HFFc6 (cell line): Measurements from ENCODE around the gene RBM7. TPM values are rescaled to one million over a fixed set of nuclear protein-coding genes. Genes with fewer than 3 reads are reported as not detected.

Experiments used
- DNase-seq: peaks from one replicate; pipeline ENCODE4 v3.0.0-alpha.2; 2018
- H3K27ac Mint-ChIP-seq: 2 replicates; pipeline ENCODE4 v1.8.0; 2020; ENCODE audit warnings: mild to moderate bottlenecking, mixed read lengths
- H3K27me3 Mint-ChIP-seq: 2 replicates; pipeline ENCODE4 v1.8.0; 2021; ENCODE audit warnings: mild to moderate bottlenecking, moderate library complexity, mixed read lengths; ENCODE audit not compliant: insufficient read depth
- H3K36me3 Mint-ChIP-seq: 2 replicates; pipeline ENCODE4 v1.8.0; 2021; ENCODE audit warnings: low read depth, mixed read lengths
- H3K4me1 Mint-ChIP-seq: 2 replicates; pipeline ENCODE4 v1.8.0; 2020; ENCODE audit warnings: low read depth, mixed read lengths
- H3K4me3 Mint-ChIP-seq: 2 replicates; pipeline ENCODE4 v1.8.0; 2020; ENCODE audit warnings: mild to moderate bottlenecking, moderate library complexity, mixed read lengths
- H3K9me3 Mint-ChIP-seq: 2 replicates; pipeline ENCODE4 v1.8.0; 2020; ENCODE audit warnings: mild to moderate bottlenecking, mixed read lengths
- total RNA-seq, 6 experiments: library from RNA; stranded (reverse); fragmentation: NEBNext Ultra II Directional; extraction: Animal tissue kit (Norgen Biotek cat#: 25700); gene quantifications; 2 replicates in 1 of 6; 3 replicates in 5 of 6; pipeline ENCODE4 v1.2.3, GENCODE V29; 2021
- TF ChIP-seq, protein P1 (sequence below): fragments of 200-600 bp; sonication (generic); IDR thresholded peaks from 2 replicates; pipeline ENCODE4 v1.5.0; 2021; ENCODE audit warnings: antibody characterized with exemption, mild to moderate bottlenecking

Gene RBM7
- total RNA-seq, 6 experiments from 2014 or later = 35.9 to 42.3 (median 39.2) TPM

- Mint-ChIP-seq H3K4me3 (no peak overlapping the region), H3K4me1 (peaks cover 21% of the 10 kb centered on the region), H3K9me3 (peaks cover 11% of the 10 kb centered on the region), H3K27me3 (no peaks in the 10 kb centered on the region; the same call in 1 of the 2 replicates), H3K27ac (no peak overlapping the region), H3K36me3 (peaks cover 15% of the 10 kb centered on the region)
- TF ChIP-seq, protein P1, sequence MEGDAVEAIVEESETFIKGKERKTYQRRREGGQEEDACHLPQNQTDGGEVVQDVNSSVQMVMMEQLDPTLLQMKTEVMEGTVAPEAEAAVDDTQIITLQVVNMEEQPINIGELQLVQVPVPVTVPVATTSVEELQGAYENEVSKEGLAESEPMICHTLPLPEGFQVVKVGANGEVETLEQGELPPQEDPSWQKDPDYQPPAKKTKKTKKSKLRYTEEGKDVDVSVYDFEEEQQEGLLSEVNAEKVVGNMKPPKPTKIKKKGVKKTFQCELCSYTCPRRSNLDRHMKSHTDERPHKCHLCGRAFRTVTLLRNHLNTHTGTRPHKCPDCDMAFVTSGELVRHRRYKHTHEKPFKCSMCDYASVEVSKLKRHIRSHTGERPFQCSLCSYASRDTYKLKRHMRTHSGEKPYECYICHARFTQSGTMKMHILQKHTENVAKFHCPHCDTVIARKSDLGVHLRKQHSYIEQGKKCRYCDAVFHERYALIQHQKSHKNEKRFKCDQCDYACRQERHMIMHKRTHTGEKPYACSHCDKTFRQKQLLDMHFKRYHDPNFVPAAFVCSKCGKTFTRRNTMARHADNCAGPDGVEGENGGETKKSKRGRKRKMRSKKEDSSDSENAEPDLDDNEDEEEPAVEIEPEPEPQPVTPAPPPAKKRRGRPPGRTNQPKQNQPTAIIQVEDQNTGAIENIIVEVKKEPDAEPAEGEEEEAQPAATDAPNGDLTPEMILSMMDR = no peak
- no peak for DNase-seq
These were observed 14.3 kb upstream of the RBM7 start for GRCh38 chr11:114386131-114386530.

- TF ChIP-seq, protein P1 = no peak
- Mint-ChIP-seq H3K27me3 (no peaks in the 10 kb centered on the region; the same call in 1 of the 2 replicates), H3K4me3 (no peak overlapping the region), H3K36me3 (peaks cover 15% of the 10 kb centered on the region), H3K27ac (no peak overlapping the region), H3K4me1 (peaks cover 21% of the 10 kb centered on the region), H3K9me3 (peaks cover 11% of the 10 kb centered on the region)
- DNase-seq = no peak
These were observed 13.9 kb upstream of the RBM7 start for GRCh38 chr11:114386545-114386944.

DNA sequence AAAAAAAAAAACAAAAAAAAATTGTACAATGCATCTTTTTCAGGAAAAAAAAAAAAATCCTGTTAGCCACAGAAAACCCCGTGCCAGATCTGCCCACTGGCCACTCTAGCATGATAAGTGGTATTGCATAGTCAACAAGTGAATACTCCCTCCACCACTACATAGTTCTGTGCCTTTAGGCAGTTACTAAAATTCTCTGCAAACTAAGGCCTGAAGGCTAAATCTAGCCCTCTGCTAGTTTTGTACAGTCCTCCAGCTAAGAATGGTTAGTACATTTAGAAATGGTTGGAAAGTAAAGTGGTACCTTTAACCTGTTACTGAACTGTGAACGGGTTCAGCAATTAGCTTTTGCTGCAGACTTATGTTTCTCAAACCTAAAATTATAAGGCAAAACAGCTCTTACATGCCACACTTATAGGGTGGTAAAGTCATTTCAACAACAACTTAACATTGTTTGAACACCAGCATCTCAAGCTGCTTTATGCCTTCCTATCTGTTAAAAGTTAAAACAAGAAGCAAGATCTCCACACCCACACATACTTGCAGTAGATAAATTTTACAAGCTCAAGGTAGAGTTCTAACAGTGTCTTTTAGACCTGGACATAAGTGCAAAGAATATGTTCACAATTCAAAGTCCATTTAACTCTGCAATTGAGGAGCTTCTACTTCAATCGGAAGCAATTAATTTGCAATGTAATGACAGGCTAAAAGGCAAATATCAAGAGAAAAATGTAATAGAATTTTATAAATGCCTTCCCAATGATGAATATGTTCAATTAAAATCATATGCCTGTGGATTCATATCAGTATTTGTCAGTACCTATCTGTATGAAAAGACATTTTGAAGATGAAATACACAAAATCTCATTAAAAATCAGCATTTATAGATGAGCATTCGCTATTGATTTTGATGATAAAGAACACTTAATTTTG lies 7.5 kb upstream of the RBM7 start:
- peaks cover 35% of the 10 kb centered on the region for H3K4me1 Mint-ChIP-seq
- no peak for DNase-seq
- 0 out of 2 replicates have a peak, but pooled peaks cover 3% of the 10 kb centered on the region for H3K36me3 Mint-ChIP-seq
- no peak overlapping the region for H3K27ac Mint-ChIP-seq
- TF ChIP-seq, protein P1 = no peak
- H3K4me3 Mint-ChIP-seq = no peak overlapping the region
- peaks cover 2% of the 10 kb centered on the region; the same call in 1 of the 2 replicates for H3K27me3 Mint-ChIP-seq
- H3K9me3 Mint-ChIP-seq = no peaks in the 10 kb centered on the region

GRCh38 chr11:114395736-114396135 lies 4.7 kb upstream of the RBM7 start:
- DNase-seq = no peak
- Mint-ChIP-seq H3K4me3 (no peak overlapping the region), H3K36me3 (peaks cover 15% of the 10 kb centered on the region; the same call in 1 of the 2 replicates), H3K9me3 (no peaks in the 10 kb centered on the region), H3K27ac (no peak overlapping the region), H3K4me1 (peaks cover 54% of the 10 kb centered on the region), H3K27me3 (peaks cover 4% of the 10 kb centered on the region)
- TF ChIP-seq, protein P1 = peak; percentile 70

- peaks cover 25% of the 10 kb centered on the region for H3K36me3 Mint-ChIP-seq
- no peak overlapping the region for H3K4me3 Mint-ChIP-seq
- H3K27me3 Mint-ChIP-seq = peaks cover 4% of the 10 kb centered on the region
- no peak for DNase-seq
- H3K27ac Mint-ChIP-seq = no peak overlapping the region
- TF ChIP-seq, protein P1 = no peak
- H3K4me1 Mint-ChIP-seq = peaks cover 56% of the 10 kb centered on the region
- no peaks in the 10 kb centered on the region for H3K9me3 Mint-ChIP-seq
These were observed 3.5 kb upstream of the RBM7 start for GRCh38 chr11:114396916-114397315.
